ENCODE results near the gene TLE1.

TLE1 gene

GRCh38 chr9:81535542-81536241, 153.7 kb downstream of the TLE1 start:
- Mint-ChIP-seq H3K36me3 (no peaks in the 10 kb centered on the region), H3K4me1 (peaks cover 14% of the 10 kb centered on the region), H3K27ac (no peak overlapping the region), H3K27me3 (no peaks in the 10 kb centered on the region), H3K9me3 (no peaks in the 10 kb centered on the region), H3K4me3 (no peak overlapping the region)
- ATAC-seq, result no peak

- no peak for ATAC-seq
- peaks cover 23% of the 10 kb centered on the region for H3K4me1 Mint-ChIP-seq
Observed at GRCh38 chr9:81534138-81534875, 155.0 kb downstream of the TLE1 start.

More at GRCh38 chr9:81534138-81534875, 155.0 kb downstream of the TLE1 start:
- Mint-ChIP-seq H3K36me3 (no peaks in the 10 kb centered on the region), H3K9me3 (no peaks in the 10 kb centered on the region), H3K27ac (no peak overlapping the region), H3K4me3 (no peak overlapping the region), H3K27me3 (no peaks in the 10 kb centered on the region)
